ENCODE measurements around the gene MAD2L2. TPM values are rescaled to one million over a fixed set of nuclear protein-coding genes. Genes with fewer than 3 reads are reported as not detected.

Gene MAD2L2
- total RNA-seq, 1 experiment from 2014 or later = 283 TPM

- H2BK15ac ChIP-seq (ENCODE audit: low read depth, low read length) = no peak overlapping the region
- no peaks in the 10 kb centered on the region for H3K27me3 ChIP-seq (ENCODE audit: insufficient read depth, low read length)
- H2BK20ac ChIP-seq (ENCODE audit: low read depth, low read length, poor library complexity, severe bottlenecking) = no peak overlapping the region
- no peak overlapping the region for H2BK12ac ChIP-seq (ENCODE audit: insufficient read length, low read depth, low read length)
- peaks cover 13 to 38% (median 16%) of the 10 kb centered on the region in 3 experiments for H3K36me3 Mint-ChIP-seq (ENCODE audit: insufficient read depth in 1 of 3, low read depth in 3 of 3)
- no peak overlapping the region for H4K5ac ChIP-seq (ENCODE audit: insufficient read length, low read depth, low read length)
- no CpG with 5 or more reads among the region's 11 CpGs for WGBS (ENCODE audit: extremely low coverage, insufficient read length, low lambda C conversion rate)
- no peak overlapping the region for H3K27ac ChIP-seq (ENCODE audit: insufficient read length, low read depth, low read length)
- no peak overlapping the region for H3T11ph ChIP-seq (ENCODE audit: low read length)
- no peak overlapping the region for H2BK5ac ChIP-seq (ENCODE audit: insufficient read length, low read length)
- H3K9ac ChIP-seq (ENCODE audit: extremely low read depth, insufficient read length, low read length) = no peak overlapping the region
- H3K4me1 Mint-ChIP-seq = peaks cover 8 to 9% of the 10 kb centered on the region in 2 experiments
- no peak for DNase-seq
- H2AFZ ChIP-seq (ENCODE audit: low read length) = no peak overlapping the region
- H4K20me1 ChIP-seq (ENCODE audit: control insufficient read depth, insufficient read depth, insufficient read length) = no peaks in the 10 kb centered on the region
- no peak overlapping the region for H3K4me2 ChIP-seq (ENCODE audit: insufficient read depth, insufficient read length, low read length)
- no peak overlapping the region; the same call in 1 of the 2 replicates for H3K14ac ChIP-seq (ENCODE audit: insufficient read depth, low read length)
- no peak overlapping the region; a peak in 1 of 7 replicates for H3K27ac Mint-ChIP-seq
- no peaks in the 10 kb centered on the region for H3K79me1 ChIP-seq (ENCODE audit: insufficient read depth, low read depth, low read length, poor library complexity, severe bottlenecking)
- H2BK120ac ChIP-seq (ENCODE audit: low read depth, low read length, poor library complexity, severe bottlenecking) = no peak overlapping the region
- H3K27me3 Mint-ChIP-seq (ENCODE audit: low read depth) = no peaks in the 10 kb centered on the region
- no peak overlapping the region for H4K8ac ChIP-seq (replicated peaks; ENCODE audit: insufficient read length, low read depth, low read length)
- H3K9me3 Mint-ChIP-seq = no peaks in the 10 kb centered on the region
- H3K18ac ChIP-seq (ENCODE audit: insufficient read length, low read depth, low read length) = no peak overlapping the region
- no peak overlapping the region for H3K4ac ChIP-seq (ENCODE audit: low read depth, low read length)
- no peak for TF ChIP-seq CTCF (conservative IDR thresholded peaks at IDR 0.05)
- H3K9me3 ChIP-seq (ENCODE audit: control insufficient read depth, low read depth, low read length) = no peaks in the 10 kb centered on the region
- H4K91ac ChIP-seq (ENCODE audit: insufficient read length, low read depth, low read length) = no peak overlapping the region
- no peak overlapping the region for H3K4me3 Mint-ChIP-seq
- H3K23me2 ChIP-seq (ENCODE audit: insufficient read length, low read depth, low read length, poor library complexity, severe bottlenecking) = no peaks in the 10 kb centered on the region
- H3K4me1 ChIP-seq (ENCODE audit: insufficient read depth, low read length) = no peaks in the 10 kb centered on the region
- H3K23ac ChIP-seq (ENCODE audit: insufficient read length, low read depth, low read length) = no peak overlapping the region
- H2AK5ac ChIP-seq (ENCODE audit: insufficient read length, low read length) = no peak overlapping the region
- H3K56ac ChIP-seq (ENCODE audit: insufficient read length, low read depth, low read length) = no peak overlapping the region
- H3K79me2 ChIP-seq (ENCODE audit: insufficient read depth, low read length) = no peaks in the 10 kb centered on the region
These were observed 32.1 kb upstream of the MAD2L2 start for GRCh38 chr1:11713095-11713494.

Data from H9 (cell line).